Activated T-helper 2 cell treated with anti-CD3 and anti-CD28 coated beads, Interferon-gamma antibody, Interleukin-2, Interleukin-4, amounts not matched to agents 10 μg/mL and 5 μg/mL and 100 μg/mL, durations not matched to agents 14 hours and 24 hours and 36 hours (primary cell): Measurements from ENCODE around the gene DCP2. TPM values are rescaled to one million over a fixed set of nuclear protein-coding genes. Genes with fewer than 3 reads are reported as not detected.
A peak's percentile ranks its signal among the peaks of the same experiment; 100 is the strongest.
"Not testable (repeated sequence)": the region's sequence is repeated elsewhere in the genome, so short reads cannot be mapped to it uniquely, and the experiment has no call there.

Experiments used
- DNase-seq: peaks from one replicate; pipeline ENCODE4 v3.0.0; 2021; ENCODE audit warnings: low spot score
- H3K27ac Mint-ChIP-seq: one replicate; pipeline ENCODE4 v1.8.0; 2021; ENCODE audit warnings: mixed read lengths
- H3K27me3 Mint-ChIP-seq: one replicate; pipeline ENCODE4 v1.8.0; 2021; ENCODE audit warnings: low read depth, mixed read lengths
- H3K36me3 Mint-ChIP-seq: one replicate; pipeline ENCODE4 v1.8.0; 2021; ENCODE audit warnings: low read depth, mixed read lengths
- H3K4me1 Mint-ChIP-seq: one replicate; pipeline ENCODE4 v1.8.0; 2021; ENCODE audit warnings: low read depth, mixed read lengths
- H3K4me3 Mint-ChIP-seq: one replicate; pipeline ENCODE4 v1.8.0; 2021; ENCODE audit warnings: low read depth, mild to moderate bottlenecking, moderate library complexity, mixed read lengths
- H3K9me3 Mint-ChIP-seq: one replicate; pipeline ENCODE4 v1.8.0; 2021; ENCODE audit warnings: mixed read lengths
- intact Hi-C: fragments of 100-400 bp; cut with micrococcal nuclease; formaldehyde crosslinking; loops from one replicate; pipeline ENCODE4 v1.15.1; 2023
- total RNA-seq: library from RNA; stranded (reverse); gene quantifications from 2 replicates; pipeline ENCODE4 v1.2.3, GENCODE V29; 2022

Gene DCP2
- total RNA-seq, 1 donor from 2014 or later: 84.1 TPM

- peaks cover 4% of the 10 kb centered on the region for H3K9me3 Mint-ChIP-seq
- no peak overlapping the region for H3K4me3 Mint-ChIP-seq
- H3K27ac Mint-ChIP-seq: no peak overlapping the region
- H3K27me3 Mint-ChIP-seq: no peaks in the 10 kb centered on the region
- DNase-seq: no peak
- intact Hi-C loops: no loop called here
- H3K36me3 Mint-ChIP-seq: no peaks in the 10 kb centered on the region
- H3K4me1 Mint-ChIP-seq: peaks cover 28% of the 10 kb centered on the region
These were observed 20.0 kb upstream of the DCP2 start for GRCh38 chr5:112956606-112957005.

GRCh38 chr5:112957036-112957808, 19.4 kb upstream of the DCP2 start:
- no peak for DNase-seq
- Mint-ChIP-seq H3K9me3 (peaks cover 4% of the 10 kb centered on the region), H3K36me3 (no peaks in the 10 kb centered on the region), H3K4me1 (peaks cover 28% of the 10 kb centered on the region), H3K4me3 (no peak overlapping the region), H3K27me3 (no peaks in the 10 kb centered on the region), H3K27ac (no peak overlapping the region)
- intact Hi-C loops: no loop called here

GRCh38 chr5:112958093-112959088, 18.2 kb upstream of the DCP2 start:
- no peak overlapping the region for H3K4me3 Mint-ChIP-seq
- intact Hi-C loops: no loop called here
- no peaks in the 10 kb centered on the region for H3K36me3 Mint-ChIP-seq
- H3K4me1 Mint-ChIP-seq: peaks cover 39% of the 10 kb centered on the region
- H3K9me3 Mint-ChIP-seq: peaks cover 3% of the 10 kb centered on the region
- no peak for DNase-seq
- no peak overlapping the region for H3K27ac Mint-ChIP-seq
- H3K27me3 Mint-ChIP-seq: no peaks in the 10 kb centered on the region

- H3K9me3 Mint-ChIP-seq, H3K36me3 Mint-ChIP-seq, DNase-seq, H3K27ac Mint-ChIP-seq, H3K4me3 Mint-ChIP-seq, H3K27me3 Mint-ChIP-seq: not testable (repeated sequence)
- peaks cover 47% of the 10 kb centered on the region for H3K4me1 Mint-ChIP-seq
- intact Hi-C loops: loop anchor here (5.0 kb wide), 3 partner anchors 62 to 98 kb away; partner anchors contain the start of gene SRP19
These were observed 16.7 kb upstream of the DCP2 start for GRCh38 chr5:112959872-112960271.

- Mint-ChIP-seq H3K4me3 (no peak overlapping the region), H3K4me1 (peaks cover 49% of the 10 kb centered on the region), H3K27ac (no peak overlapping the region), H3K9me3 (no peaks in the 10 kb centered on the region), H3K36me3 (no peaks in the 10 kb centered on the region), H3K27me3 (no peaks in the 10 kb centered on the region)
- intact Hi-C loops: loop anchor here (5.0 kb wide), 3 partner anchors 62 to 98 kb away; partner anchors contain the start of gene SRP19
- DNase-seq: no peak
These were observed 16.3 kb upstream of the DCP2 start for GRCh38 chr5:112960315-112960714.

GRCh38 chr5:112960863-112961504, 15.6 kb upstream of the DCP2 start:
- Mint-ChIP-seq H3K4me1 (peaks cover 53% of the 10 kb centered on the region), H3K27me3 (no peaks in the 10 kb centered on the region), H3K9me3 (no peaks in the 10 kb centered on the region), H3K36me3 (no peaks in the 10 kb centered on the region), H3K4me3 (no peak overlapping the region), H3K27ac (no peak overlapping the region)
- intact Hi-C loops: loop anchor here (5.0 kb wide), 3 partner anchors 61 to 99 kb away; partner anchors contain the start of gene SRP19
- DNase-seq: no peak

- Mint-ChIP-seq H3K4me1 (peaks cover 51% of the 10 kb centered on the region), H3K27ac (peak overlapping the region; percentile 3)
- H3K27me3 Mint-ChIP-seq, H3K4me3 Mint-ChIP-seq, DNase-seq, H3K36me3 Mint-ChIP-seq, H3K9me3 Mint-ChIP-seq: not testable (repeated sequence)
- intact Hi-C loops: loop anchor here (2.0 to 5.0 kb wide), 4 partner anchors 33 to 101 kb away; partner anchors contain the start of gene SRP19
These were observed 13.2 kb upstream of the DCP2 start for GRCh38 chr5:112963374-112963733.

GRCh38 chr5:112965733-112966306, 10.8 kb upstream of the DCP2 start:
- H3K27me3 Mint-ChIP-seq: no peaks in the 10 kb centered on the region
- DNase-seq: no peak
- peak overlapping the region; percentile 65 for H3K27ac Mint-ChIP-seq
- no peak overlapping the region for H3K4me3 Mint-ChIP-seq
- H3K36me3 Mint-ChIP-seq: no peaks in the 10 kb centered on the region
- H3K4me1 Mint-ChIP-seq: peaks cover 42% of the 10 kb centered on the region
- no peaks in the 10 kb centered on the region for H3K9me3 Mint-ChIP-seq
- intact Hi-C loops: no loop called here

- H3K4me3 Mint-ChIP-seq: no peak overlapping the region
- DNase-seq: no peak
- H3K27ac Mint-ChIP-seq: no peak overlapping the region
- H3K4me1 Mint-ChIP-seq: peaks cover 34% of the 10 kb centered on the region
- H3K9me3 Mint-ChIP-seq: no peaks in the 10 kb centered on the region
- no peaks in the 10 kb centered on the region for H3K27me3 Mint-ChIP-seq
- no peaks in the 10 kb centered on the region for H3K36me3 Mint-ChIP-seq
- intact Hi-C loops: no loop called here
These were observed 9.0 kb upstream of the DCP2 start for GRCh38 chr5:112967520-112968083.

GRCh38 chr5:112968411-112969106, 8.0 kb upstream of the DCP2 start:
- Mint-ChIP-seq H3K4me1 (peaks cover 25% of the 10 kb centered on the region), H3K36me3 (no peaks in the 10 kb centered on the region), H3K9me3 (no peaks in the 10 kb centered on the region), H3K27ac (no peak overlapping the region), H3K4me3 (no peak overlapping the region), H3K27me3 (no peaks in the 10 kb centered on the region)
- intact Hi-C loops: no loop called here
- DNase-seq: no peak

- Mint-ChIP-seq H3K4me1 (peaks cover 28% of the 10 kb centered on the region), H3K9me3 (no peaks in the 10 kb centered on the region), H3K4me3 (no peak overlapping the region), H3K27ac (no peak overlapping the region), H3K36me3 (no peaks in the 10 kb centered on the region), H3K27me3 (no peaks in the 10 kb centered on the region)
- intact Hi-C loops: no loop called here
- no peak for DNase-seq
These were observed 5.3 kb upstream of the DCP2 start for GRCh38 chr5:112971276-112971675.
